Keratinocyte (primary cell): ENCODE measurements around the gene RHBDF1.

Source experiments
- CTCF ChIP-seq, 3 experiments: IDR thresholded peaks in 1 of 3; conservative IDR thresholded peaks in 1 of 3; optimal IDR thresholded peaks in 1 of 3; 2 replicates in 2 of 3; 3 replicates in 1 of 3; pipeline versions ENCODE3 to v1.5.1; 2011; ENCODE audit warnings: low read length in 3 of 3, mild to moderate bottlenecking in 3 of 3, moderate library complexity in 2 of 3, control low read depth in 1 of 3, inconsistent platforms in 1 of 3; ENCODE audit not compliant: insufficient read depth in 2 of 3; ENCODE audit errors: extremely low read depth in 1 of 3
- EZH2 ChIP-seq: IDR thresholded peaks from one replicate; pipeline ENCODE4 v1.6.1; 2012; ENCODE audit warnings: inconsistent platforms, mild to moderate bottlenecking, low read length, moderate library complexity

GRCh38 chr16:55571-56136, 16.8 kb downstream of the RHBDF1 start:
- TF ChIP-seq CTCF (optimal IDR thresholded peaks at IDR 0.05 in 1 of 3, IDR thresholded peaks at IDR 0.05 in 1 of 3, conservative IDR thresholded peaks at IDR 0.05 in 1 of 3; ENCODE audit: extremely low read depth in 1 of 3, insufficient read depth in 2 of 3, low read length in 3 of 3): no peak
- TF ChIP-seq EZH2: no peak
